HG03354 (cell line): ENCODE results near the gene IFNLR1.

Source experiments
- ATAC-seq: cut with Tn5 transposase; IDR thresholded peaks from one replicate; pipeline ENCODE4 v1.9.1; 2021; ENCODE audit warnings: mild to moderate bottlenecking; ENCODE audit not compliant: unreplicated experiment, poor library complexity, severe bottlenecking

Gene IFNLR1

GRCh38 chr1:24206516-24207394 is 19.7 kb upstream of the IFNLR1 start:
- no peak for ATAC-seq

- ATAC-seq, result no peak
Observed at GRCh38 chr1:24206083-24206464, 19.0 kb upstream of the IFNLR1 start.

GRCh38 chr1:24205345-24206082 is 18.4 kb upstream of the IFNLR1 start:
- ATAC-seq, result no peak

GRCh38 chr1:24204116-24204515 is 17.0 kb upstream of the IFNLR1 start:
- no peak for ATAC-seq

- ATAC-seq, result peak; percentile 68
Observed at GRCh38 chr1:24203404-24203803, 16.3 kb upstream of the IFNLR1 start.

DNA sequence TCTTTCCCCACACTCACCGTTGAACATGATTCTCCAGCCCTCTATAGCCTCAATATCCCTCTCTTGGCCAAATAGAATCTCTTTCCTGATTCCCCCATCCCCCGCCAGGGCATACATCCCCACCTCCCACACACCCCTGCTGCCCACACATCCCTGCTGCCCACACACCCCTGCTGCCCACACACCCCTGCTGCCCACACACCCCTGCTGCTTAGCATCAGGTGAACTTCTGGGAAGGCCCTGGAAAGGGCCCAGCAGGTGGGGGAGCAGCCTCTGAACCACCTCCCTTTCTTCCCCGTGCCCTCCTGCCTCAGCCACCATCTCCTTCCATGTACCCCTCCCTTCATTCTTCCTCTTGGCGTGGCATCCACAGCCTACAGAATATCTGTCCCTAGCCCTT is 15.9 kb upstream of the IFNLR1 start:
- no peak for ATAC-seq

DNA sequence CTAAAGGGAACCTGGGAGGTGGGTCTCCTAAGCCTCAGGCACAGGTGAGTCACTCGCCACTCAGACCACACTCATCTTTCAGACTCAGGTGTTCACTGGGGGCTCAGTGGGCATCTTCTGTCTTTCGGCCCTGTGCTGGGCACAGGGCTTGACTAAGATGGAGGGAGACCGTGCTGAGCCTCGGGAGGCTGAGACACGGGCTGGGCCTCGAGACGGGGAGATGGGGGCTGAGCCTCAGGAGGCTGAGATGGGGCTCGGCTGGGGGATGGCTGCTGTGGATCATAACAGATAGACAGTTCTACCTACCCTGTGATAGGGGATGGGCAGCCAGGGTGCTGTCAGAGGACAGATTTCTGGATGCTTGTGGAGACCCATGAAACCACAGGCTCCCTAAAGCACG is 15.5 kb upstream of the IFNLR1 start:
- ATAC-seq, result no peak

- no peak for ATAC-seq
Observed at GRCh38 chr1:24201941-24202440, 14.9 kb upstream of the IFNLR1 start.

- ATAC-seq, result no peak
Observed at GRCh38 chr1:24199291-24199900, 12.3 kb upstream of the IFNLR1 start.

DNA sequence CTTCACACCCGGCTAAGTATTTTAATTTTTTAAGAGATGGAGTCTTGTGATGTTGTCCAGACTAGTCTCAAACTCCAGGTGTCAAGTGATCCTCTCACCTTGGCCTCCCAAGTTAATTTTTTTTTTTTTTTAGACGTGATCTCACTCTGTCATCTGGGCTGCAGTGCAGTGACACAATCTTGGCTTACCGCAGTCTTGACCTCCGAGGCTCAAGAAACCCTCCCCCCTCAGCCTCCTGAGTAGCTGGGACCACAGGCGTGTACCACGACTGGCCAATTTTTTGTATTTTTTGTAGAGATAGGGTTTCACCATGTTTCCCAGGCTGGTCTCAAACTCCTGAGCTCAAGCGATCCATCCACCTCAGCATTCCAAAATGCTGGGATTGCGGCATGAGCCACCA is 11.7 kb upstream of the IFNLR1 start:
- ATAC-seq, result no peak

GRCh38 chr1:24195874-24196273 is 8.8 kb upstream of the IFNLR1 start:
- ATAC-seq, result no peak

GRCh38 chr1:24195136-24195535 is 8.0 kb upstream of the IFNLR1 start:
- ATAC-seq, result no peak

DNA sequence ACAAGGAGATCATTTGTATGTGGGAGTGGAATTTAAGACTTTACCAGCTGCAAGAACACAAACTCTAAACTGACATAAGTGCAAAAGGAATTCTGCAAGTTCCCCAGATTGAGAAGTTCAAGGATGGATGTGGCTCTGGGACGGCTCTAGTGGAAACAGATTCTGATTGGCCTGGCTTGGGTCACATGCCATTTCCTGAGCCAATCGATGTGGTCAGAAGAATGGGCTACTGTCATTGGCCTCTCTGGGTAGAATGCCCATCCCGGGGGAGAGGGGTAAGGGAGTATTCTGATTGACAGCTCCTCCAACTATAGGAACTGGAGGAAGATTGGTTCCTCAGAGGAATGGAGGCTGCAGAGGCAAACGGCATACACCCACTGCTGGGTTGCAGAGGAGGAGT is 6.0 kb upstream of the IFNLR1 start:
- ATAC-seq, result no peak

DNA sequence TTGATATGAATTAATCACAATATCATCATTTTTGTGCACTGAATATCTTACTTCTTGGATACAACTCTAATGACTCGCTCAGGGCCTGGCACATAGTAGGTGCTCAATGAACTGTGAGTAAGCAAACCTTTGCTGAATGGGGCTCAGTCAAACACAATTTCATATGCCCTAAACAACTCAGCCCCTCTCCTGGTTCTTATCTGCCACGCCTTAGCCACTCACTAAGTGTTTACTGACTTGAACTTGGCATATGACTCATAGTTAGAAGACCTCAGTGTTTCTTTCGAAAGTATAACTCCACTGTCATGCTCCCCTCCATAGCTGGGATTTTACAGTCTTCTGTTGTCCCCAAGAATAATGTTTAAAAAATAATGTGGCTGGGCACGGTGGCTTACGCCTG is 4.8 kb upstream of the IFNLR1 start:
- ATAC-seq, result no peak

DNA sequence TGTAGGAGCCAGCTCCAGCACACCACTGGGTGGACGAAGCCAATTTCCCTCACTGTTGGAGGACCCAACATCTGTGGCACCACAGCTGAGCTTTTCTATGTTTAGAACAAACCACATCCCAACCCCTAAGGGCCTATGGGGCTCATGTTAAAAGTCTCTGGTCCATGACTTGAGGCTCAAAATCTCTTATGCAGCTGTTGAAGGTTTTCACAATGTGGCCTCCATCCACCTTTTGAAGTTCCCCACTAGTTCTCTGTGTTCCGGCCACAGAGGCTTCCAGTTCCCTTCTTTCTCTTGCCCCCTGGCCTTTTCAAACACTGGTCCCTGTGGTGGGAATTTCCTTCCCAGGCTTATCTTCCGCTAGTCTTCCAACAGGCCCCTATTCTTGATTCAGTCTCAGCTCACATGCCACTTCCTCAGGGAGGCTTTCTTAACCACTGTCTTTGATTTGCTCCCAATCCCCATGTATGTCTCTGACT is 3.9 kb upstream of the IFNLR1 start:
- ATAC-seq, result peak; percentile 58

DNA sequence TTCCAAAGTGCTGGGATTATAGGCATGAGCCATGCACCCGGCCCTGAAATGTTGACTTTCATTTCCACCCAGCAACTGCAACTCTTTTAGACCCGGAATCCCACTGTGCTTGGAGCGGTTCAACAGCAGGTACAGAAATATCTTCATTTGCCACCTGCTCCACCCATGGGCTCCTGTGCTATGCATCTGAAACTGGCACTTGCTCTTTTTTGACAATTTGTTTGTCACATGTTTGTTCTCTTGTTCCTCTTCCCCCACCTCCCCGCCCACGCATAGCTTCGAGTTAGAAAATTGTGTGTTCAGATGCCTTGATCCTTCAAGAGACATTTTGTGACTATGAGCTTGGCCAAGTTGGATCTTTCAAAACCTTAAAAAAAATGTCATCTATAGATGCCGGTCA is 2.4 kb upstream of the IFNLR1 start:
- ATAC-seq, result no peak

GRCh38 chr1:24186711-24186992 is 437 bp downstream of the IFNLR1 start:
- ATAC-seq, result no peak

GRCh38 chr1:24186031-24186710 is 918 bp downstream of the IFNLR1 start:
- no peak for ATAC-seq

GRCh38 chr1:24185076-24185475 is 2.0 kb downstream of the IFNLR1 start:
- ATAC-seq, result no peak

DNA sequence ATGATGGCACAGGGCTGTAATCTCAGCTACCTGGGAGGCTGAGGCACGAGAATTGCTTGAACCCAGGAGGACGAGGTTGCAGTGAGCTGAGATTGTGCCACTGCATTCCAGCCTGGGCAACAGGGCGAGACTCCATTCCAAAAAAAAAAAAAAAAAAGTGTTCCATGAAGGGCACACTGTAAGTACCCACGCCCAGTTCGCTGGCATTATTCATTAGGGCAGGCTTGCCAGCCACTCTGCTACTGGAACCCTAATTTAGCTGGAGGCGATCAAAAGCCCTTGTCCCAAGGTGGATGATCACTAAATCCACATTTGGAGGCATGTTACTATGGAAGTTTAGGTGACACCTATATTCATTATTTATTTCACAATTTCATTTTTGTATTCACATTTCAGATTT is 5.0 kb downstream of the IFNLR1 start:
- ATAC-seq, result no peak
